ENCODE results near the gene MRPS12. TPM values are rescaled to one million over a fixed set of nuclear protein-coding genes. Genes with fewer than 3 reads are reported as not detected.

MRPS12 gene
- total RNA-seq, 1 donor from 2014 or later = 32.0 TPM

- Mint-ChIP-seq H3K36me3 (ENCODE audit: low read depth, unreplicated experiment) (peaks cover 3% of the 10 kb centered on the region), H3K9me3 (ENCODE audit: unreplicated experiment) (no peaks in the 10 kb centered on the region), H3K27ac (ENCODE audit: unreplicated experiment) (peak overlapping the region; percentile 42), H3K4me3 (ENCODE audit: unreplicated experiment) (peak overlapping the region; percentile 24), H3K27me3 (ENCODE audit: unreplicated experiment) (peaks cover 12% of the 10 kb centered on the region), H3K4me1 (ENCODE audit: unreplicated experiment) (peaks cover 11% of the 10 kb centered on the region)
- DNase-seq (ENCODE audit: low spot score) = no peak
- no peak for TF ChIP-seq CTCF (IDR thresholded peaks at IDR 0.05; ENCODE audit: unreplicated experiment)
Observed at GRCh38 chr19:38915329-38916321, 15.1 kb upstream of the MRPS12 start.

GRCh38 chr19:38917516-38917915 lies 13.2 kb upstream of the MRPS12 start:
- H3K27me3 Mint-ChIP-seq (ENCODE audit: unreplicated experiment) = peaks cover 10% of the 10 kb centered on the region
- no peak overlapping the region for H3K27ac Mint-ChIP-seq (ENCODE audit: unreplicated experiment)
- peaks cover 4% of the 10 kb centered on the region for H3K36me3 Mint-ChIP-seq (ENCODE audit: low read depth, unreplicated experiment)
- H3K4me3 Mint-ChIP-seq (ENCODE audit: unreplicated experiment) = no peak overlapping the region
- DNase-seq (ENCODE audit: low spot score) = no peak
- TF ChIP-seq CTCF (IDR thresholded peaks at IDR 0.05; ENCODE audit: unreplicated experiment) = no peak
- peaks cover 15% of the 10 kb centered on the region for H3K4me1 Mint-ChIP-seq (ENCODE audit: unreplicated experiment)
- H3K9me3 Mint-ChIP-seq (ENCODE audit: unreplicated experiment) = no peaks in the 10 kb centered on the region

- peak; percentile 38 for DNase-seq (ENCODE audit: low spot score)
- H3K27ac Mint-ChIP-seq (ENCODE audit: unreplicated experiment) = no peak overlapping the region
Observed at GRCh38 chr19:38917921-38918491, 12.7 kb upstream of the MRPS12 start.

GRCh38 chr19:38918526-38918925 lies 12.2 kb upstream of the MRPS12 start:
- H3K4me3 Mint-ChIP-seq (ENCODE audit: unreplicated experiment) = no peak overlapping the region
- no peaks in the 10 kb centered on the region for H3K9me3 Mint-ChIP-seq (ENCODE audit: unreplicated experiment)
- peaks cover 10% of the 10 kb centered on the region for H3K27me3 Mint-ChIP-seq (ENCODE audit: unreplicated experiment)
- H3K27ac Mint-ChIP-seq (ENCODE audit: unreplicated experiment) = no peak overlapping the region
- peaks cover 15% of the 10 kb centered on the region for H3K4me1 Mint-ChIP-seq (ENCODE audit: unreplicated experiment)
- H3K36me3 Mint-ChIP-seq (ENCODE audit: low read depth, unreplicated experiment) = peaks cover 4% of the 10 kb centered on the region
- DNase-seq (ENCODE audit: low spot score) = no peak
- TF ChIP-seq CTCF (IDR thresholded peaks at IDR 0.05; ENCODE audit: unreplicated experiment) = no peak

More at GRCh38 chr19:38917921-38918491, 12.7 kb upstream of the MRPS12 start:
- TF ChIP-seq CTCF (IDR thresholded peaks at IDR 0.05; ENCODE audit: unreplicated experiment) = no peak
- Mint-ChIP-seq H3K27me3 (ENCODE audit: unreplicated experiment) (peaks cover 10% of the 10 kb centered on the region), H3K36me3 (ENCODE audit: low read depth, unreplicated experiment) (peaks cover 4% of the 10 kb centered on the region), H3K4me1 (ENCODE audit: unreplicated experiment) (peaks cover 15% of the 10 kb centered on the region), H3K9me3 (ENCODE audit: unreplicated experiment) (no peaks in the 10 kb centered on the region), H3K4me3 (ENCODE audit: unreplicated experiment) (no peak overlapping the region)
